ENCODE data around the gene PITHD1. TPM values are rescaled to one million over a fixed set of nuclear protein-coding genes. Genes with fewer than 3 reads are reported as not detected.

The PITHD1 gene
- total and polyA plus RNA-seq, 2 experiments from 2014 or later, result 48.1 to 99.6 TPM

DNA sequence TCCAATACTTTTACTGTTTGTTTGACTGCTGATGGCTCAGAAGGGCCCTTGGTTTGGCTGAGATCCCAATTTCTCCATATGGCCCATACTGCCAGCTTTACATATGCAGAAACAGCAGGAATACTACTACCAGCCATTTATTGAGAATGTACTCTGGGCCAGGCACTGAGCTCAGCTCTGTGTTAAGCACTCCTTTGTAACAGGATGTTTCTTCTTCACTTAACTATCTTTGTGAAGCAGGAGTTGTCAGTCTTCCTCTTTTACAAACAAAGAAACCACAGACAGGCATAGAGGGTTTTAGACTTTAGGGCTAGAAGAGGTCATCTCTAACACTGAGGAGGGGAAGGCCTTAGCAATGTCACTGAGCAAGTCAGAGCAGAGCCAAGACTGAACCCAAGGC is 38.7 kb downstream of the PITHD1 start:
- Histone ChIP-seq H3K4me3 (no peak overlapping the region), H3K36me3 (peaks cover 35% of the 10 kb centered on the region), H3K4me1 (ENCODE audit: low read depth) (no peaks in the 10 kb centered on the region), H3K27me3 (no peaks in the 10 kb centered on the region), H3K9me3 (ENCODE audit: low read depth) (no peaks in the 10 kb centered on the region), H3K27ac (no peak overlapping the region)
- no peak for TF ChIP-seq CTCF (IDR thresholded peaks at IDR 0.05; ENCODE audit: low read depth, low read length)
- no peak for DNase-seq (ENCODE audit: low read depth in 1 of 2, low spot score in 1 of 2)

- Histone ChIP-seq H3K27me3 (no peaks in the 10 kb centered on the region), H3K36me3 (peaks cover 35% of the 10 kb centered on the region), H3K27ac (no peak overlapping the region), H3K4me3 (no peak overlapping the region), H3K4me1 (ENCODE audit: low read depth) (no peaks in the 10 kb centered on the region), H3K9me3 (ENCODE audit: low read depth) (no peaks in the 10 kb centered on the region)
- no peak for DNase-seq (ENCODE audit: low read depth in 1 of 2, low spot score in 1 of 2)
- no peak for TF ChIP-seq CTCF (IDR thresholded peaks at IDR 0.05; ENCODE audit: low read depth, low read length)
Measured at GRCh38 chr1:23817633-23818032, 39.4 kb downstream of the PITHD1 start.

DNA sequence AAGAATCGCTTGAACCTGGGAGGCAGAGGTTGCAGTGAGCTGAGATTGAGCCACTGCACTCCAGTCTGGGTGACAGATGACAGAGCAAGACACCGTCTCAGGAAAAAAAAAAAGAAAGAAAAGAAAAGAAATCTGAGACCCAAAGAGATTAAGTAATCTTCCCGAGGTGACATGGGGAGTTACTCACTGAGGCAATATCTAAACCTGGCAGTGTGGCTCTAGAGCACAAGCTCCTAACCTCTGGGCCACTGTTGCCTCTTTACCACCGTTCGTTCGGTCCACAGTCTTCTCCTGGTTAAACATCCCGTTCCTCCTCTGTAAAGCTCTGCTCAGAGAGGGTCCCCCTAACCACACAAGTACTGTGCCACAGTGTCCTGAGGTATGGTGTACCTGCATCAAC is 45.5 kb downstream of the PITHD1 start:
- DNase-seq (ENCODE audit: low read depth in 1 of 2, low spot score in 1 of 2), result no peak
- no peak overlapping the region for H3K27ac ChIP-seq
- H3K36me3 ChIP-seq, result peaks cover 3% of the 10 kb centered on the region
- TF ChIP-seq CTCF (IDR thresholded peaks at IDR 0.05; ENCODE audit: low read depth, low read length), result no peak
- no peaks in the 10 kb centered on the region for H3K9me3 ChIP-seq (ENCODE audit: low read depth)
- H3K4me1 ChIP-seq (ENCODE audit: low read depth), result no peaks in the 10 kb centered on the region
- H3K4me3 ChIP-seq, result no peak overlapping the region
- no peaks in the 10 kb centered on the region for H3K27me3 ChIP-seq

GRCh38 chr1:23824711-23825075 is 46.5 kb downstream of the PITHD1 start:
- Histone ChIP-seq H3K4me3 (peak overlapping the region; percentile 96), H3K27ac (peak overlapping the region; percentile 97), H3K4me1 (ENCODE audit: low read depth) (no peaks in the 10 kb centered on the region), H3K36me3 (no peaks in the 10 kb centered on the region), H3K27me3 (no peaks in the 10 kb centered on the region), H3K9me3 (ENCODE audit: low read depth) (no peaks in the 10 kb centered on the region)
- TF ChIP-seq CTCF (IDR thresholded peaks at IDR 0.05; ENCODE audit: low read depth, low read length), result no peak
- DNase-seq (ENCODE audit: low read depth in 1 of 2, low spot score in 1 of 2), result peak; percentile 5 to 13

DNA sequence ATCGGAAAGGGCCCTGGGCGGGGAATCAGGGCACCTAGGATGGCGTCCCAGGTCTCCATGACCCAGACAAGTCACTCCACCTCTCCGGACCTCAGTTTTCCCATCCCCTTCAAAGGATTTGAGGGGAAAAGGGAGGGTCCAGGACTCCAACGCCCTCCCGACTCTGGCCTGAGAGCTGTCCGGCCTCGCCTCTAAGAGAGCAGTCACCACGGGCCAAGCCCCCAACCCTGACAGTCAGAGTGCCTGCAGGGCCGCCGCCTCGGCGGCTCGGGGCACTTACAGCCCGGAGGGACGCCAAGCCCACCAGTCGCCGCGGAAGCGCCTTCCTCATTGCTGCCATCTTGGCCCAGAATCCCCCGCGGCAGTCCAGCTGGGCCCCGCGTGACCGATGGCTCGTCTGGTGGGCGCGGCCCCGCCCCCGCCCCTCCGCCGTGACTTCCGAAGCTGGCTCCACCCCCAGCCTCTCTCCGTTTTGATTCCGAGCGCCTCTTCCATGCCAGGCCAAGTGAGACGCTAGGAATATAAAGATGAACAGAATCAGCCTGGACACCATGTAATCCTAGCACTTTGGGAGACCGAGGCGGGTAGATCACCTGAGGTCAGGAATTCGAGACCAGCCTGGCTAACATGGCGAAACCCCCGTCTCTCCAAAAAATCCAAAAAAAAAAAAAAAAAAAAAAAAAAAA is 47.0 kb downstream of the PITHD1 start, which contains the start of gene HMGCL:
HMGCL (minus strand) TSS at position 354 of the 686 bp plus-strand sequence; CDS start at position 340, 14 bp downstream.
- no peaks in the 10 kb centered on the region for H3K9me3 ChIP-seq (ENCODE audit: low read depth)
- no peaks in the 10 kb centered on the region for H3K27me3 ChIP-seq
- H3K4me1 ChIP-seq (ENCODE audit: low read depth), result no peaks in the 10 kb centered on the region
- peak within 1 kb of the TSS; percentile 96 for H3K4me3 ChIP-seq
- no peak for TF ChIP-seq CTCF (IDR thresholded peaks at IDR 0.05; ENCODE audit: low read depth, low read length)
- H3K27ac ChIP-seq, result peak within 1 kb of the TSS; percentile 97
- H3K36me3 ChIP-seq, result no peaks in the 10 kb centered on the region
- peak; percentile 93 to 95 for DNase-seq (ENCODE audit: low read depth in 1 of 2, low spot score in 1 of 2)

All from cardiac muscle cell (in vitro differentiated cells and primary cell).